Osteoblast (primary cell): ENCODE data around the gene MAP2K6. TPM values are rescaled to one million over a fixed set of nuclear protein-coding genes. Genes with fewer than 3 reads are reported as not detected.

Source experiments
- DNase-seq: peaks from one replicate; pipeline ENCODE4 v3.0.0; 2011; ENCODE audit warnings: low spot score, mixed read lengths; ENCODE audit not compliant: insufficient read length; ENCODE audit errors: missing footprints
- H2AFZ ChIP-seq: 2 replicates; pipeline ENCODE4 v1.6.0; 2011; ENCODE audit warnings: mild to moderate bottlenecking, low read length
- H3K27ac ChIP-seq: 2 replicates; pipeline ENCODE4 v1.5.1; 2011; ENCODE audit warnings: mild to moderate bottlenecking, low read depth, low read length, moderate library complexity
- H3K27me3 ChIP-seq: 2 replicates; pipeline ENCODE4 v1.6.0; 2012; ENCODE audit warnings: mild to moderate bottlenecking, control low read depth, inconsistent platforms, low read length, moderate library complexity; ENCODE audit not compliant: insufficient read depth
- H3K36me3 ChIP-seq: 2 replicates; pipeline ENCODE4 v1.5.1; 2011; ENCODE audit warnings: mild to moderate bottlenecking, low read length, control low read depth, moderate library complexity; ENCODE audit not compliant: insufficient read depth
- H3K4me1 ChIP-seq: 2 replicates; pipeline ENCODE4 v1.5.1; 2011; ENCODE audit warnings: mild to moderate bottlenecking, low read length, control low read depth, moderate library complexity; ENCODE audit not compliant: insufficient read depth
- H3K4me2 ChIP-seq: 2 replicates; pipeline ENCODE4 v1.6.0; 2011; ENCODE audit warnings: mild to moderate bottlenecking, low read length; ENCODE audit not compliant: insufficient read depth
- H3K4me3 ChIP-seq: fragments of 200-600 bp; sonication (generic); 3 replicates; pipeline ENCODE4 v1.5.1; 2012; ENCODE audit warnings: mild to moderate bottlenecking, low read length, inconsistent platforms; ENCODE audit not compliant: insufficient read depth
- H3K79me2 ChIP-seq: 2 replicates; pipeline ENCODE4 v1.6.0; 2012; ENCODE audit warnings: mild to moderate bottlenecking, low read length, control low read depth, inconsistent platforms; ENCODE audit not compliant: insufficient read depth
- H3K9me3 ChIP-seq: 2 replicates; pipeline ENCODE4 v1.5.1; 2011; ENCODE audit warnings: low read depth, low read length, control low read depth
- H4K20me1 ChIP-seq: 2 replicates; pipeline ENCODE4 v1.6.0; 2012; ENCODE audit warnings: mild to moderate bottlenecking, low read length, control low read depth; ENCODE audit not compliant: insufficient read depth
- total RNA-seq: library from RNA; depleted of rRNA; stranded (reverse); fragments of >200 nt; gene quantifications from 2 replicates; pipeline ENCODE4 v1.2.3, GENCODE V29; 2012
- TF ChIP-seq, protein P1 (sequence below): IDR thresholded peaks from 2 replicates; pipeline ENCODE4 v1.5.1; 2011; ENCODE audit warnings: mild to moderate bottlenecking, low read depth, low read length, moderate library complexity; ENCODE audit errors: extremely low read depth

Gene MAP2K6
- total RNA-seq, 1 donor = 2.5 TPM

DNA sequence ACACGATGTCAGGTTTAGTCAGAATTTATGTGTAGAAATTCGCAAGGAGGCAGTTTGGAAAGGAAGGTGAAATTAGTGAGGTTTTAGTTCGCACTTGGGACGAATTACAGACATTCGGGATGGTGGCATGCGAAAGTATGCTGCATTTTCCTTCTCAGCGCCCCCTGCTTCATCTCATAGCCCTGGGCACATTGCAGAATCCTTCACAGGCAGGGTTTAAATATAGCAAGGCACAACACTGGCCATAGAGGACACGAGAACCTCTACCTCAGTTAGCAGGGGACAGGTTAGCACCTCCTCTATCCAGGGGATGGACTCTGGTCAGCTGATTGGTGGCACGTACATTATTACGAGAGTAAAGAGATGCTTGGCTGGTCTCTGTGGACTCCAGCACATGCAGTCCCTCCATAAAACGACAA, 47.5 kb downstream of the MAP2K6 start:
- no peaks in the 10 kb centered on the region for H3K79me2 ChIP-seq
- H2AFZ ChIP-seq = peak overlapping the region; percentile 15
- H3K4me2 ChIP-seq = peak overlapping the region; percentile 39
- no peaks in the 10 kb centered on the region for H3K4me1 ChIP-seq
- H3K36me3 ChIP-seq = no peaks in the 10 kb centered on the region
- H3K27ac ChIP-seq = no peak overlapping the region
- DNase-seq = no peak
- no peaks in the 10 kb centered on the region for H3K9me3 ChIP-seq
- no peaks in the 10 kb centered on the region for H4K20me1 ChIP-seq
- TF ChIP-seq, protein P1, sequence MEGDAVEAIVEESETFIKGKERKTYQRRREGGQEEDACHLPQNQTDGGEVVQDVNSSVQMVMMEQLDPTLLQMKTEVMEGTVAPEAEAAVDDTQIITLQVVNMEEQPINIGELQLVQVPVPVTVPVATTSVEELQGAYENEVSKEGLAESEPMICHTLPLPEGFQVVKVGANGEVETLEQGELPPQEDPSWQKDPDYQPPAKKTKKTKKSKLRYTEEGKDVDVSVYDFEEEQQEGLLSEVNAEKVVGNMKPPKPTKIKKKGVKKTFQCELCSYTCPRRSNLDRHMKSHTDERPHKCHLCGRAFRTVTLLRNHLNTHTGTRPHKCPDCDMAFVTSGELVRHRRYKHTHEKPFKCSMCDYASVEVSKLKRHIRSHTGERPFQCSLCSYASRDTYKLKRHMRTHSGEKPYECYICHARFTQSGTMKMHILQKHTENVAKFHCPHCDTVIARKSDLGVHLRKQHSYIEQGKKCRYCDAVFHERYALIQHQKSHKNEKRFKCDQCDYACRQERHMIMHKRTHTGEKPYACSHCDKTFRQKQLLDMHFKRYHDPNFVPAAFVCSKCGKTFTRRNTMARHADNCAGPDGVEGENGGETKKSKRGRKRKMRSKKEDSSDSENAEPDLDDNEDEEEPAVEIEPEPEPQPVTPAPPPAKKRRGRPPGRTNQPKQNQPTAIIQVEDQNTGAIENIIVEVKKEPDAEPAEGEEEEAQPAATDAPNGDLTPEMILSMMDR = no peak
- peak overlapping the region; percentile 25 for H3K4me3 ChIP-seq
- no peaks in the 10 kb centered on the region for H3K27me3 ChIP-seq

DNA sequence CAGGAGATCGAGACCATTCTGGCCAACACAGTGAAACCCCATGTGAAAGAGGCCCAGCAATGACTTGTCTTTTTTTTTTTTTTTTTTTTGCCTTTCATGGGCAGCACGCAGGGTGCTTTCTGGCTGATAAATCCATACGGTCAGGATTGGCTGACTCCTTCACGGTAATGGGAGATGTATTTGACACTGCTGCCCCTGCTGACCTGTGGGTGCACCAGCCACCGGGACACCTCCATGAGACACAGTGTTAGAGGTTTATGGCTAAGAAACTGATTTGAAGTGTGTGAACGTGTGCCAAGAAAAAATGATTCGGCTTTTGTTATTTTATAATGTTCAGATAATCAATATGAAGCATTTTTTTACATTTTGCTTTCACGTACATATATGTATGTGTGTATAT, 48.4 kb downstream of the MAP2K6 start:
- Histone ChIP-seq H3K79me2 (no peaks in the 10 kb centered on the region), H2AFZ (no peak overlapping the region), H3K9me3 (no peaks in the 10 kb centered on the region), H3K36me3 (no peaks in the 10 kb centered on the region), H3K27me3 (no peaks in the 10 kb centered on the region), H4K20me1 (no peaks in the 10 kb centered on the region), H3K4me2 (no peak overlapping the region), H3K4me1 (no peaks in the 10 kb centered on the region), H3K4me3 (no peak overlapping the region), H3K27ac (no peak overlapping the region)
- TF ChIP-seq, protein P1 = no peak
- DNase-seq = no peak

DNA sequence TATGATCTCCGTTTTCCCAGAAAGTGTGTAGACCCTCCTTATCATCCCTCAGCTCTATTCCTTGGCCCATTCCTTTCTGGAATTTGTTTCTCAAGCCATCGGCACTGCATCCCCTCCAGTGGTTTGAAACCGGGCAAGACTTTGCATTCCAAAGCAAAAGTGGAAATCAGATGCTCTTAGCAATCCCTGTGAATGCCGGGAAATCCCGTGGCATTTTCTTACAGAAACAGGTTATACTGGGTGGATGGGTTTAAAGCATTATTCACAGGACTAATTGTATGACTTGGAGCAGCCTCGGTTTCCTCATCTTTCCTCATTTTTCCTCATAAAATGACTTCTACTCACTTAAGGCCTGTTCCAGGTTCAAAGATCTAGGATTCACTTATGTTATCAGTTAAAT, 52.0 kb downstream of the MAP2K6 start:
- TF ChIP-seq, protein P1 = no peak
- Histone ChIP-seq H3K4me3 (no peak overlapping the region), H3K9me3 (no peaks in the 10 kb centered on the region), H3K27ac (no peak overlapping the region), H3K27me3 (no peaks in the 10 kb centered on the region), H2AFZ (no peak overlapping the region), H3K36me3 (no peaks in the 10 kb centered on the region), H3K79me2 (no peaks in the 10 kb centered on the region), H4K20me1 (no peaks in the 10 kb centered on the region), H3K4me2 (no peak overlapping the region), H3K4me1 (no peaks in the 10 kb centered on the region)
- DNase-seq = no peak

DNA sequence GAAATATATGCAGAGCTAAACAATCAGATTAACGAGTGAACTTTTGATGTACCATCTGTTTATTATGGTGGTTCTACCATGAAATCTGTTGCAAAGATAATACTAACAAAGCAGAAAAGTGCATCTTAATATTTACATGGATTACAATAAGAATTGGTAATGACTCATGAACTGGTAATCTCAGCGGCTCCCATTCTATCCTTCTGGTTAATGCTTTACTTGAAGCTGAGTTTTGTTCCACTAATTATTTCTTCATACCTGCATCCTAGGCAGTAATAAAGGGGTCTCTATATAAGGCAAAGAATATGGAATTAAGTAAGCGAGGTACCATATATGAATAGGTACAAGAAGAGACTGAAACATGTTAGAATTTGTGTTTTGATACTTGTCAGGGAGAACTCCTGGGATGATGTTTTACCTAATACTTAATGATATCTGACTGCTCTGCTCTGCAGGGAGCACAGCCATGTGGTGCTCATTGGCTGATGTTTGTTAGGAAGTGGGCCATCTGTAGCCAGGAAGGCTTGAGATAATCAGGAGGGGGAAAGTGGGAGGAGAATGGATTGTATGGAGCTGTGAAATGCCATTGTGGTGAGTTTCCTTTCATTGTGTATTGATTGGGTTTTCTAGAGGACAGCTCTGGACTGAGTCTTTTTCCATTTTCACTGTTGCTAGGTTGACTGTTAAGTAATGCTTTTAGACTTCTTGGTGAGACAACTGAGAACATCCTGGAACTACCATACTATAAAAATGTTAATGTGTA, 52.6 kb downstream of the MAP2K6 start:
- no peaks in the 10 kb centered on the region for H3K9me3 ChIP-seq
- H3K4me2 ChIP-seq = no peak overlapping the region
- H3K27me3 ChIP-seq = no peaks in the 10 kb centered on the region
- no peaks in the 10 kb centered on the region for H4K20me1 ChIP-seq
- no peak overlapping the region for H3K4me3 ChIP-seq
- no peaks in the 10 kb centered on the region for H3K36me3 ChIP-seq
- no peak overlapping the region for H3K27ac ChIP-seq
- no peaks in the 10 kb centered on the region for H3K4me1 ChIP-seq
- TF ChIP-seq, protein P1 = no peak
- no peaks in the 10 kb centered on the region for H3K79me2 ChIP-seq
- H2AFZ ChIP-seq = no peak overlapping the region
- DNase-seq = no peak
